Fibroblast of the conjunctiva (primary cell): ENCODE results near the gene FOXJ3.
A peak's percentile ranks its signal among the peaks of the same experiment; 100 is the strongest.

Source experiments
- DNase-seq: peaks from one replicate; pipeline ENCODE4 v3.0.0-alpha.2; 2010; ENCODE audit warnings: low read depth

FOXJ3 gene

GRCh38 chr1:42334240-42335049, 590 bp downstream of the FOXJ3 start:
- DNase-seq, result no peak

GRCh38 chr1:42333662-42334239, 1.3 kb downstream of the FOXJ3 start:
- no peak for DNase-seq

- DNase-seq, result no peak
These were observed 2.2 kb downstream of the FOXJ3 start for GRCh38 chr1:42332877-42333276.

- DNase-seq, result no peak
These were observed 4.8 kb downstream of the FOXJ3 start for GRCh38 chr1:42330215-42330614.

- DNase-seq, result no peak
These were observed 6.0 kb downstream of the FOXJ3 start for GRCh38 chr1:42328916-42329496.

GRCh38 chr1:42328047-42328625, 6.9 kb downstream of the FOXJ3 start:
- DNase-seq, result no peak

- no peak for DNase-seq
These were observed 10.0 kb downstream of the FOXJ3 start for GRCh38 chr1:42325014-42325402.

- DNase-seq, result no peak
These were observed 10.5 kb downstream of the FOXJ3 start for GRCh38 chr1:42324398-42325013.

GRCh38 chr1:42323551-42323950, 11.5 kb downstream of the FOXJ3 start:
- no peak for DNase-seq

- DNase-seq, result no peak
These were observed 12.5 kb downstream of the FOXJ3 start for GRCh38 chr1:42322577-42322976.

GRCh38 chr1:42321731-42322130, 13.3 kb downstream of the FOXJ3 start:
- DNase-seq, result no peak

GRCh38 chr1:42320708-42321107, 14.3 kb downstream of the FOXJ3 start:
- no peak for DNase-seq

- no peak for DNase-seq
These were observed 15.1 kb downstream of the FOXJ3 start for GRCh38 chr1:42319871-42320484.

- DNase-seq, result no peak
These were observed 15.7 kb downstream of the FOXJ3 start for GRCh38 chr1:42319128-42319851.

- DNase-seq, result peak; percentile 27
These were observed 16.4 kb downstream of the FOXJ3 start for GRCh38 chr1:42318601-42319000.

GRCh38 chr1:42317308-42317707, 17.7 kb downstream of the FOXJ3 start:
- no peak for DNase-seq

GRCh38 chr1:42316292-42316691, 18.7 kb downstream of the FOXJ3 start:
- DNase-seq, result no peak

- DNase-seq, result no peak
These were observed 19.5 kb downstream of the FOXJ3 start for GRCh38 chr1:42315500-42315899.

GRCh38 chr1:42313970-42314369, 21.1 kb downstream of the FOXJ3 start:
- DNase-seq, result no peak

GRCh38 chr1:42312576-42313212, 22.3 kb downstream of the FOXJ3 start:
- DNase-seq, result no peak

GRCh38 chr1:42311897-42312296, 23.1 kb downstream of the FOXJ3 start:
- DNase-seq, result no peak
